ENCODE measurements around the gene FAM169A. TPM values are rescaled to one million over a fixed set of nuclear protein-coding genes. Genes with fewer than 3 reads are reported as not detected.
"Not testable (repeated sequence)": the region's sequence is repeated elsewhere in the genome, so short reads cannot be mapped to it uniquely, and the experiment has no call there.

The FAM169A gene
- total RNA-seq, 2 donors from 2014 or later = 1.1 to 2.2 TPM

- Histone ChIP-seq H3K36me3 (peaks cover 2% of the 10 kb centered on the region), H3K27ac (no peak overlapping the region), H3K4me1 (ENCODE audit: control insufficient read depth in 1 of 2, low read depth in 2 of 2) (peaks cover 7 to 16% of the 10 kb centered on the region in 2 donors), H3K4me3 (no peak overlapping the region), H3K9me3 (no peaks in the 10 kb centered on the region), H3K27me3 (replicated peaks; ENCODE audit: insufficient read depth) (no peaks in the 10 kb centered on the region)
- TF ChIP-seq CTCF (IDR thresholded peaks at IDR 0.05) = no peak
- DNase-seq (ENCODE audit: low spot score) (no peak), ATAC-seq (ENCODE audit: insufficient number of reproducible peaks, low FRiP score, low read depth) (no peak)
Observed at GRCh38 chr5:74762599-74762998, 103.6 kb downstream of the FAM169A start.

- no peaks in the 10 kb centered on the region for H3K9me3 ChIP-seq
- H3K4me1 ChIP-seq (ENCODE audit: control insufficient read depth in 1 of 2, low read depth in 2 of 2) = peaks cover 7 to 16% of the 10 kb centered on the region in 2 donors
- no peak for ATAC-seq (ENCODE audit: insufficient number of reproducible peaks, low FRiP score, low read depth)
- no peak for TF ChIP-seq CTCF (IDR thresholded peaks at IDR 0.05)
- no peak overlapping the region for H3K27ac ChIP-seq
- no peak overlapping the region for H3K4me3 ChIP-seq
- H3K27me3 ChIP-seq (replicated peaks; ENCODE audit: insufficient read depth) = no peaks in the 10 kb centered on the region
- peaks cover 13% of the 10 kb centered on the region for H3K36me3 ChIP-seq
- DNase-seq (ENCODE audit: low spot score) = no peak
Observed at GRCh38 chr5:74761241-74761640, 104.9 kb downstream of the FAM169A start.

- not testable (repeated sequence) for H3K27ac ChIP-seq; H3K9me3 ChIP-seq; H3K27me3 ChIP-seq (replicated peaks; ENCODE audit: insufficient read depth); H3K4me1 ChIP-seq (ENCODE audit: control insufficient read depth in 1 of 2, low read depth in 2 of 2); H3K4me3 ChIP-seq; DNase-seq (ENCODE audit: low spot score); ATAC-seq (ENCODE audit: insufficient number of reproducible peaks, low FRiP score, low read depth)
- H3K36me3 ChIP-seq = peaks cover 34% of the 10 kb centered on the region
Observed at GRCh38 chr5:74748742-74749141, 117.4 kb downstream of the FAM169A start.

GRCh38 chr5:74738406-74738805 is 127.8 kb downstream of the FAM169A start:
- DNase-seq (ENCODE audit: low spot score) (no peak), ATAC-seq (ENCODE audit: insufficient number of reproducible peaks, low FRiP score, low read depth) (no peak)
- H3K4me1 ChIP-seq (ENCODE audit: control insufficient read depth in 1 of 2, low read depth in 2 of 2) = no peaks in the 10 kb centered on the region
- no peak overlapping the region for H3K4me3 ChIP-seq
- TF ChIP-seq CTCF (IDR thresholded peaks at IDR 0.05) = no peak
- H3K9me3 ChIP-seq = no peaks in the 10 kb centered on the region
- no peaks in the 10 kb centered on the region for H3K27me3 ChIP-seq (replicated peaks; ENCODE audit: insufficient read depth)
- H3K36me3 ChIP-seq = peaks cover 12% of the 10 kb centered on the region
- H3K27ac ChIP-seq = no peak overlapping the region

GRCh38 chr5:74736759-74737158 is 129.4 kb downstream of the FAM169A start:
- DNase-seq (ENCODE audit: low spot score) (no peak), ATAC-seq (ENCODE audit: insufficient number of reproducible peaks, low FRiP score, low read depth) (no peak)
- no peak overlapping the region for H3K4me3 ChIP-seq
- no peaks in the 10 kb centered on the region for H3K27me3 ChIP-seq (replicated peaks; ENCODE audit: insufficient read depth)
- H3K9me3 ChIP-seq = no peaks in the 10 kb centered on the region
- TF ChIP-seq CTCF (IDR thresholded peaks at IDR 0.05) = no peak
- peaks cover 19% of the 10 kb centered on the region for H3K36me3 ChIP-seq
- no peaks in the 10 kb centered on the region for H3K4me1 ChIP-seq (ENCODE audit: control insufficient read depth in 1 of 2, low read depth in 2 of 2)
- no peak overlapping the region for H3K27ac ChIP-seq

Other genes with a start within 250 kb of the FAM169A start
- 10 to 100 TPM in 1 of 2 donors, 1 to 10 TPM in 1; 7.7 to 10.4 TPM for gene ENC1, start 225.7 kb downstream of the FAM169A start, total RNA-seq
- 100 to 1,000 TPM; 139 to 156 TPM for gene HEXB, start 181.2 kb downstream of the FAM169A start, total RNA-seq
- 10 to 100 TPM; 11.6 to 12.6 TPM for gene GFM2, start 99.3 kb downstream of the FAM169A start, total RNA-seq
- gene NSA2, start 99.1 kb downstream of the FAM169A start, total RNA-seq = 10 to 100 TPM; 58.9 to 76.1 TPM
- gene GCNT4, start 186.2 kb upstream of the FAM169A start, total RNA-seq = 1 to 10 TPM; 3.1 to 3.5 TPM